Uterus (tissue), 2 donors: Measurements from ENCODE around the gene CITED4.

Experiments
- POLR2A ChIP-seq, 2 donors: fragments of 450-650 bp; IDR thresholded peaks; one replicate each; pipeline ENCODE4 v1.6.1; 2016; ENCODE audit warnings: antibody characterized with exemption in 2 of 2, mild to moderate bottlenecking in 1 of 2, moderate library complexity in 1 of 2
- TF ChIP-seq, protein P1 (sequence below), 4 experiments: fragments of 200-600 bp in 2 of 4; fragments of 450-650 bp in 2 of 4; sonication (generic) in 2 of 4; IDR thresholded peaks; one replicate each; pipeline ENCODE4 v1.5.1; 2016 to 2019; ENCODE audit warnings: antibody characterized with exemption in 4 of 4, mild to moderate bottlenecking in 2 of 4, moderate library complexity in 1 of 4

DNA sequence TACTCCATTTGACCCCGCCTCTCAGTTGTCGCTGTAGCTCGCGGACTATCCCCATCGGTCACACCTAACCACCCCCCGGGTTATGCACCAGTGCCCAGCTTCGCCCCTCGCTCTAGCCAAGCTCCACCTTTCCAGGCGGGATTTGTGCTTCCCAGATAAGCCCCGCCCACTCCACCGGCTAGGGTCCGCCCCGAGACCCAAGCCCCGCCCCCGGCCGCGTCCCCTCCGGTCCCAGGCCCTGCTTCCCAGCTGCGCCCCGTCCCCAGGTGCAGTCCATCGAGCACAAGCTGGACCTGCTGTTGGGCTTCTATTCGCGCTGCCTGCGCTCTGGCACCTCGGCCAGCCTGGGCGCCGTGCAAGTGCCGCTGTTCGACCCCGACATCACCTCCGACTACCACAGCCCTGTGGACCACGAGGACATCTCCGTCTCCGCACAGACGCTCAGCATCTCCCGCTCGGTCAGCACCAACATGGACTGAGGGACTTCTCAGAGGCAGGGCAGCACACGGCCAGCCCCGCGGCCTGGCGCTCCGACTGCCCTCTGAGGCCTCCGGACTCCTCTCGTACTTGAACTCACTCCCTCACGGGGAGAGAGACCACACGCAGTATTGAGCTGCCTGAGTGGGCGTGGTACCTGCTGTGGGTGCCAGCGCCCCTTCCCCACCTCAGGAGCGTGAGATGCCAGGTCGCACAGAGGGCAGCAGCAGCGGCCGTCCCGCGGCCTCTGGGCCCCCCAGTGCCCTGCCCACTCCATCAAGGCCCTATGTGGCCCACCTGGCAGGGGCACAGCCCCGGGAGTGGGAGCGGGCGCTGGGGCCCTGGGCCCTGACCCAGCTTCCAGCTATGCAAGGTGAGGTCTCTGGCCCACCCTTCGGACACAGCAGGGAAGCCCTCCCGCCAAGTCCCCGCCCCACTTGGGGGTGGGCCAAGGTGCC is 23.9 kb downstream of the CITED4 start:
- TF ChIP-seq, protein P1, sequence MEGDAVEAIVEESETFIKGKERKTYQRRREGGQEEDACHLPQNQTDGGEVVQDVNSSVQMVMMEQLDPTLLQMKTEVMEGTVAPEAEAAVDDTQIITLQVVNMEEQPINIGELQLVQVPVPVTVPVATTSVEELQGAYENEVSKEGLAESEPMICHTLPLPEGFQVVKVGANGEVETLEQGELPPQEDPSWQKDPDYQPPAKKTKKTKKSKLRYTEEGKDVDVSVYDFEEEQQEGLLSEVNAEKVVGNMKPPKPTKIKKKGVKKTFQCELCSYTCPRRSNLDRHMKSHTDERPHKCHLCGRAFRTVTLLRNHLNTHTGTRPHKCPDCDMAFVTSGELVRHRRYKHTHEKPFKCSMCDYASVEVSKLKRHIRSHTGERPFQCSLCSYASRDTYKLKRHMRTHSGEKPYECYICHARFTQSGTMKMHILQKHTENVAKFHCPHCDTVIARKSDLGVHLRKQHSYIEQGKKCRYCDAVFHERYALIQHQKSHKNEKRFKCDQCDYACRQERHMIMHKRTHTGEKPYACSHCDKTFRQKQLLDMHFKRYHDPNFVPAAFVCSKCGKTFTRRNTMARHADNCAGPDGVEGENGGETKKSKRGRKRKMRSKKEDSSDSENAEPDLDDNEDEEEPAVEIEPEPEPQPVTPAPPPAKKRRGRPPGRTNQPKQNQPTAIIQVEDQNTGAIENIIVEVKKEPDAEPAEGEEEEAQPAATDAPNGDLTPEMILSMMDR (IDR thresholded peaks at IDR 0.05), result no peak
- no peak for TF ChIP-seq POLR2A (IDR thresholded peaks at IDR 0.05)
